Upper lobe of right lung (tissue), 1 donor: Measurements from ENCODE around the gene EMD. TPM values are rescaled to one million over a fixed set of nuclear protein-coding genes. Genes with fewer than 3 reads are reported as not detected.

ENCODE experiments used
- ATAC-seq: fragments of 200-7000 bp; cut with Tn5 transposase; one replicate; pipeline ENCODE4 v1.9.1; 2020; ENCODE audit warnings: mild to moderate bottlenecking, moderate library complexity
- DNase-seq: peaks from one replicate; pipeline ENCODE4 v3.0.0-alpha.2; 2020
- H3K27ac ChIP-seq: fragments of 200-600 bp; one replicate; pipeline ENCODE4 v1.8.0; 2022
- H3K27me3 ChIP-seq: fragments of 200-600 bp; one replicate; pipeline ENCODE4 v1.8.0; 2022; ENCODE audit warnings: mild to moderate bottlenecking
- H3K36me3 ChIP-seq: fragments of 200-600 bp; one replicate; pipeline ENCODE4 v1.8.0; 2022
- H3K4me1 ChIP-seq: fragments of 200-600 bp; one replicate; pipeline ENCODE4 v1.8.0; 2022
- H3K4me3 ChIP-seq: fragments of 200-600 bp; one replicate; pipeline ENCODE4 v1.8.0; 2022; ENCODE audit warnings: mild to moderate bottlenecking
- H3K9me3 ChIP-seq: fragments of 200-600 bp; one replicate; pipeline ENCODE4 v1.8.0; 2022
- intact Hi-C: fragments of 100-400 bp; cut with DNase I; formaldehyde crosslinking; loops from one replicate; pipeline ENCODE4 v1.11.0; 2022
- total RNA-seq: library from RNA; stranded (reverse); fragmentation: NEBNext Ultra II Directional; extraction: Animal tissue kit (Norgen Biotek cat#: 25700); gene quantifications from one replicate; pipeline ENCODE4 v1.2.1, GENCODE V29; 2021
- TF ChIP-seq, protein P1 (sequence below): fragments of 200-600 bp; IDR thresholded peaks from one replicate; pipeline ENCODE4 v1.8.0; 2022; ENCODE audit warnings: antibody characterized with exemption
- donor health status: DM: no; HTN: yes; CAD: no; lungs with severe emphysema.

The EMD gene
- total RNA-seq, 1 donor from 2014 or later: 58.4 TPM

DNA sequence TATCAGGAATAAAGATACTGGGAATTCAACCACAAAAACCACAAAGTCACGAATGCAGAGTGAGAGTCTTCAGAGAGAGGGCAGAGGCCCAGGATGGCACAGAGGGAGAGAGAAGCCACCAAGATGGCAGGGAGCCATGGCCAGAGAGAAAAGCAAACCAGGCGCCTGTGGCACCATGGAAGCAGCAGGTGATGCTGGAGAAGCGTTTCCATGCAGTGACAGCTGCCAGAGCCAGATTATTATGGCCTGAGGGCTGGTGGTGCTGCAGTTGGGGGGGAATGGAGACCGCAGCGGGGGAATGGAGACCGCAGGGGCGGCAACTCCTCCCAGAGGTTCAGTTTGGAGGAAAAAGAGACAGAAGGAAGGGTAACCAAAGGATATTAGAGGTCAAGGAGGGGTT is 38.1 kb downstream of the EMD start:
- peaks cover 6% of the 10 kb centered on the region for H3K36me3 ChIP-seq
- no peak overlapping the region for H3K27ac ChIP-seq
- no peaks in the 10 kb centered on the region for H3K4me1 ChIP-seq
- intact Hi-C loops: no loop called here
- TF ChIP-seq, protein P1, sequence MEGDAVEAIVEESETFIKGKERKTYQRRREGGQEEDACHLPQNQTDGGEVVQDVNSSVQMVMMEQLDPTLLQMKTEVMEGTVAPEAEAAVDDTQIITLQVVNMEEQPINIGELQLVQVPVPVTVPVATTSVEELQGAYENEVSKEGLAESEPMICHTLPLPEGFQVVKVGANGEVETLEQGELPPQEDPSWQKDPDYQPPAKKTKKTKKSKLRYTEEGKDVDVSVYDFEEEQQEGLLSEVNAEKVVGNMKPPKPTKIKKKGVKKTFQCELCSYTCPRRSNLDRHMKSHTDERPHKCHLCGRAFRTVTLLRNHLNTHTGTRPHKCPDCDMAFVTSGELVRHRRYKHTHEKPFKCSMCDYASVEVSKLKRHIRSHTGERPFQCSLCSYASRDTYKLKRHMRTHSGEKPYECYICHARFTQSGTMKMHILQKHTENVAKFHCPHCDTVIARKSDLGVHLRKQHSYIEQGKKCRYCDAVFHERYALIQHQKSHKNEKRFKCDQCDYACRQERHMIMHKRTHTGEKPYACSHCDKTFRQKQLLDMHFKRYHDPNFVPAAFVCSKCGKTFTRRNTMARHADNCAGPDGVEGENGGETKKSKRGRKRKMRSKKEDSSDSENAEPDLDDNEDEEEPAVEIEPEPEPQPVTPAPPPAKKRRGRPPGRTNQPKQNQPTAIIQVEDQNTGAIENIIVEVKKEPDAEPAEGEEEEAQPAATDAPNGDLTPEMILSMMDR: no peak
- H3K27me3 ChIP-seq: no peaks in the 10 kb centered on the region
- no peak overlapping the region for H3K4me3 ChIP-seq
- no peak for ATAC-seq
- no peaks in the 10 kb centered on the region for H3K9me3 ChIP-seq
- DNase-seq: no peak

DNA sequence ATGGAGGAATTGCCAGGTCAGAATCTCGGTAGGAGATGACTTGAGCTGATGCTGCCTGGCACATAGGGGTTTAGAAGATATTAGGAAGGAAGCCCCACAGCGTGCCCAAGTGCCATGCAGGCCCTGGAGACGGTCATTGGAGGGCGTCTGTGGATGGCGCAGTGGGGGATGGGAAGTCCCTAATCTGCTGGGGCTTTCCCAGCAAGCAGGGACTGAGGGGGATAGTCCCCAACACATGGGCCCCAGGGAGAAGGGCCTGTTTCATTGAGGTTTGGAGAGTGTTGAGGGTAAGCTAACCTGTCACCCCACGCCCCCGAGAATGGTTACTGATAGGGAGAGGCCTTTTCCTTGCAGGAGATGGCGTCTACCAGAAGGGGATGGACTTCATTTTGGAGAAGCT is 40.1 kb downstream of the EMD start:
- H3K36me3 ChIP-seq: no peaks in the 10 kb centered on the region
- H3K4me3 ChIP-seq: no peak overlapping the region
- H3K27me3 ChIP-seq: no peaks in the 10 kb centered on the region
- intact Hi-C loops: no loop called here
- no peaks in the 10 kb centered on the region for H3K9me3 ChIP-seq
- TF ChIP-seq, protein P1: no peak
- no peaks in the 10 kb centered on the region for H3K4me1 ChIP-seq
- no peak overlapping the region for H3K27ac ChIP-seq
- ATAC-seq (no peak), DNase-seq (no peak)

DNA sequence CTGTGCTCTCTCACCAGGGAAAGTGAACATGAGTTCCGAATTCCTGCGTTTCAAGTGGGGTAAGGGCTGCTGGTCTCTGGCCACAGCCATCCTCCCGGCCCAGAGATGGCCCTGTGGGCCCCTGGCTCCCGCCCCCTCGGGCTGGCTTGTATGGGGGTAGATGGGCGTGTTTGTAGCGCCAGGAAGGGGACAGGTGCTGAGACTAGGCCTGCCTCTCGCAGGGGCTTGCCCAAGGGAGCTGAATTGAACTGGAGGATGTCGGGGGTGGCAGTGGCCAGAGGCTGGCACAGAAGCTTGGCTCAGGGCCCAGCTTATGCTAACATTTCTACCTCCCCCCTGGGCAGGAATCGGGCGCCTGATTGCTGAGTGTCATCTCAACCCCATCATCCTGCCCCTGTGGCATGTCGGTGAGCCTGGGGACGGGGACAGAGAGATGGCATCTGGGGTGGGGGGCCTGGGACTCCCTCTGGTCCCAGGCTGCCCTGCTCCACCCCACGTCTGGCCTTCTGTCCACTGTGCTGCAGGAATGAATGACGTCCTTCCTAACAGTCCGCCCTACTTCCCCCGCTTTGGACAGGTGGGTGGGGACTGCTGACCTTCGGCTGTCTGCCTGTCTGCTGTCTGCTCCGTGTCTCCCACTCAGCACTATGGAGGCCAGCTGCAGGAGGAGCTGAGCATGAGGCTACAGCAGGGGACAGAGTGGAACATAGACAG is 40.8 kb downstream of the EMD start:
- Histone ChIP-seq H3K36me3 (no peaks in the 10 kb centered on the region), H3K27ac (no peak overlapping the region), H3K4me1 (no peaks in the 10 kb centered on the region), H3K4me3 (no peak overlapping the region), H3K9me3 (no peaks in the 10 kb centered on the region), H3K27me3 (no peaks in the 10 kb centered on the region)
- TF ChIP-seq, protein P1: no peak
- ATAC-seq: peak; percentile 44
- intact Hi-C loops: no loop called here
- no peak for DNase-seq

DNA sequence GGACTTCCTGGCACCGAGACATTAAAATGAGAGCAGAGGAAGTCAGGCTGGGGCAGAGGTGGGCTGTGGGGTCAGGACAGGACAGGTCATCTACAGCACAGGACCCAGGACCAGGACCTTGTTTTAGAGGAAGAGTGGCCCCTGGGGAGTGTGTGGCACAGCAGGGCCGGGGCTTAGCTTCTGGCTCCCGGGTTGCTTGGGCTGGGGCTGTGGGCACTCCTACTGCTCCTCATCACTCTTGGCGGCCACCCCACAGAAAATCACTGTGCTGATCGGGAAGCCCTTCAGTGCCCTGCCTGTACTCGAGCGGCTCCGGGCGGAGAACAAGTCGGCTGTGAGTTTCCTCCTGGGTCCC is 41.3 kb downstream of the EMD start:
- Histone ChIP-seq H3K27me3 (no peaks in the 10 kb centered on the region), H3K27ac (no peak overlapping the region), H3K9me3 (no peaks in the 10 kb centered on the region), H3K36me3 (no peaks in the 10 kb centered on the region), H3K4me3 (no peak overlapping the region), H3K4me1 (no peaks in the 10 kb centered on the region)
- TF ChIP-seq, protein P1: no peak
- ATAC-seq (no peak), DNase-seq (no peak)
- intact Hi-C loops: no loop called here

DNA sequence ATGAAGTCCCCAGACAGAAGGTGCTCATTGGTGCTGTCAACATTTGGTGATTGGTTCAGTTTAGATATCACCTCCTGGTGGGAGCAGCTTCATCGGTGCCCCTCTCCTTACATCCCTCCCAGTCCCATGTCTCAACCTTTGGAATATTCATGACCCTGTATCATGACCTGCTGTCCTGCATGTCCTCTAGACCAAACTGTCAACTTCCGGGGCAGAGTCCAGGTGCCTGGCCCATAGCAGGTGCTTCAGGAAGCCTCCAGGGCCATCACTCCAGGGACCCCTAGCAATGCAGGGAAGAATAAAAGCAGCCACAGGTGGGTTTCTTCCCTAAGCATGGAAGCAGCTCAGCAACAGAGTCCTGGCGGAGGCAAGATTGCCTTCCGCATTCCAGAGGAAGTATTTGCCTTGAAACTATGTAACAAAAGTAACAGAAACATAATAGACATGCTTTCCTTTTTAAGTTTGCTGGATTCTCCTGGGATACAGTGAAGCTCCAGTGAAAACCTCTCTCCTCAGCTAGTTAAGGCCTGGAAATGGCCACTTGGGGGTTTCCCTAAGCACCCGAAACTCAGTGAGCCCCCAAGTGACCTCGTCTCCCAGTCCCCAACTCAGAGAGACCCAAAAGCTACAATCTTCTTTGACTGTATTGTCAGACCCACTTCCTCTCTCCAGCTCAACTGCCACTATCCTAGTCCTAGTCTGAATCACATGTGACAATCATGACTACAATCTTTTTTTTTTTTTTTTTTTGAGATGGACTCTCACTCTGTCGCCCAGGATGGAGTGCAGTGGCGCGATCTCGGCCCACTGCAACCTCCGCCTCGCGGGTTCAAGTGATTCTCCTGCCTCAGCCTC is 48.0 kb downstream of the EMD start:
- no peak for DNase-seq
- TF ChIP-seq, protein P1: no peak
- no peak for ATAC-seq
- no peaks in the 10 kb centered on the region for H3K27me3 ChIP-seq
- intact Hi-C loops: no loop called here
- H3K27ac ChIP-seq: peak overlapping the region; percentile 83
- peaks cover 4% of the 10 kb centered on the region for H3K36me3 ChIP-seq
- H3K9me3 ChIP-seq: no peaks in the 10 kb centered on the region
- H3K4me3 ChIP-seq: peak overlapping the region; percentile 65
- H3K4me1 ChIP-seq: peaks cover 3% of the 10 kb centered on the region
